Measurements from ENCODE around the gene CCDC93.

The CCDC93 gene

DNA sequence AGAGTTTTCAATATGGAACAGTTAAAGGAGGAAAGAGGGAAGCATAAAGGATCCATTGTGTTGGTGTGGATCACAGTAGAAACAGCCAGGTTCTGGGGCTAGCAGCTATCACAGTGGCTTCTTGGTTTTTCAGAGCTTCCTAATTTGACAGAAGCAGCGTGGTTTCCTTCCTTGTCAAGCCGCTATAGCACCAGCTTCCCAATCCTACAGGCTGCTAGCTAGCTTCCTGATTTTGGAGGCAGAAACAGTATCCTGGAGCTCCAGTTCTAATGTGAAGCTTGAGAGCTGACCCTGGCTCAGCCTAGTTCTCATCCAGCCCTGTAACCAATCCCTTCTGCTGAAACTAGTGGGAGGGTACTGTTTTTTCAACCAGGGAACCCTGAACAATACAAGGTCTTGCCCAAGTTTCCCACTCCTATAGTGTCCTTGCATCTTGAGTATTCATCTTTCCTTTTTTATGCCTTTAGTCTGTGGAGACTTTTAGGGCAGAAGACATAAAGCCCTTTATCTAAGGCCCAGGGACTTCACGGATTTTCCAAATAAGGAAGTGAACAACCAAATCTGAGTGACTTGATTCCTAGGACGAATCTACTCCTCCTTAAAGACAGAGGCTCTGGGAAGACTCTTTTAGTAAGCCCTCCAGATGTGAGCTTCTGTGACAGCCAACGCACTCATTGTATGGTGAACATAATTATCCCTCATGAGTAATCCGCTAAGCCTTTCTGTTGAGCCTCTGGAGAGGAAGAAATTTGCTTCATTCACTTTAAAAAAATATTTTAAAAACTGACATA lies 33.8 kb downstream of the CCDC93 start:
- H3K36me3 ChIP-seq: peaks cover 78 to 100% (median 91%) of the 10 kb centered on the region in 11 experiments
- H3K4me2 ChIP-seq: peak overlapping the region in 2 of 11 experiments; percentile 24 to 40; a peak in 4 of 22 replicates
- no peak overlapping the region for H3K9ac ChIP-seq

DNA sequence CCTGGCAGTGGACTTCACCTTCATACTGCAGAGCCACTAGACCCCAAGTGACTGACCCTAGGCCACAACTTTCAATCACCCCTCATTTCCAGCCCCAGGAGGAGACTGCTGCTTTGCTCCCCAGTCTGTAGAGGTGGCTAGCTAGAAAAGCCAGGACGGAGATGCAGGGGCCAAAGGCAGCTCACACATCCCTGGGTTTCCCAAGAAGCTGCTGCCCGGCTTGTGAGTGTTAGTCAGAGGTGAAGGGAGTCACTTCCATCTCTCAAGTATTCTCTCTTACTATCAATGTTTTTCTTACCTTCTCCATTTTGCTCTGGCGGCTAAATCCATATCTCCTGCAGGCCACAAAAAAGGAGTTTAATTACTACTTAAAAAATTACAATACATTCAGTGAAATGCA lies 36.2 kb downstream of the CCDC93 start:
- no peak for TF ChIP-seq Cebpa-rat (IDR thresholded peaks at IDR 0.05)

More for the DNA sequence above, 33.8 kb downstream of the CCDC93 start:
- Histone ChIP-seq H3K27ac (no peak overlapping the region), H3K4me3 (no peak overlapping the region), H4K20me1 (peaks cover 0 to 97% (median 5%) of the 10 kb centered on the region in 11 experiments; a peak in 10 of 22 replicates), H3K27me3 (no peaks in the 10 kb centered on the region), H3K9me3 (replicated peaks in 1 of 11) (no peaks in the 10 kb centered on the region), H3K4me1 (peaks cover 0 to 26% (median 0%) of the 10 kb centered on the region in 10 experiments; a peak in 6 of 20 replicates)
- no peak for TF ChIP-seq Cebpa-rat (IDR thresholded peaks at IDR 0.05)

DNA sequence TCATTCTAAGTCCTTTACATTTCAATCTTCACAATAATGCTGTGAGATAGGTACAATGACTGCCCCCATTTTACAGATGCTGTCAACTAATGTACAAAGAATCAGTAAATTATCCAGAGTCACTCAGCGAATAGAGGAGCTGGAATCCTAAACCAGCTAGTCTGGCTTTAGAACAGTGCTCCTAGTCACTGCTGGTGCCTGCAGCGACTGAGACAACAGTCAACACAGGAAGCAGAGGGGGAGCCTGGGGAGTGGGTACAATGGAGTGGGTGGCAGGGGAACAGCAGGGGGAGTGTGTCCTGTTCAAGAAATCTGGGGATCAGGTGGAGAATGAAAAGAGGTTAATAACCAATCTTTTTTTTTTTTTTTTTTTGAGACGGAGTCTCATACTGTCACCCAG lies 37.3 kb downstream of the CCDC93 start:
- no peaks in the 10 kb centered on the region for H3K27me3 ChIP-seq
- no peak overlapping the region for H3K4me2 ChIP-seq
- H3K9me3 ChIP-seq (replicated peaks in 1 of 11): no peaks in the 10 kb centered on the region
- no peak overlapping the region for H3K9ac ChIP-seq
- TF ChIP-seq Cebpa-rat (IDR thresholded peaks at IDR 0.05): no peak
- H3K36me3 ChIP-seq: peaks cover 79 to 100% (median 92%) of the 10 kb centered on the region in 11 experiments
- peaks cover 0 to 26% (median 0%) of the 10 kb centered on the region in 10 experiments; a peak in 6 of 20 replicates for H3K4me1 ChIP-seq
- no peak overlapping the region for H3K27ac ChIP-seq
- H3K4me3 ChIP-seq: no peak overlapping the region
- peaks cover 0 to 91% (median 5%) of the 10 kb centered on the region in 11 experiments; a peak in 9 of 22 replicates for H4K20me1 ChIP-seq

More for the DNA sequence above, 36.2 kb downstream of the CCDC93 start:
- Histone ChIP-seq H3K36me3 (peaks cover 79 to 100% (median 92%) of the 10 kb centered on the region in 11 experiments), H4K20me1 (peaks cover 0 to 96% (median 5%) of the 10 kb centered on the region in 11 experiments; a peak in 9 of 22 replicates), H3K4me1 (peaks cover 0 to 26% (median 0%) of the 10 kb centered on the region in 10 experiments; a peak in 6 of 20 replicates), H3K4me3 (no peak overlapping the region), H3K4me2 (no peak overlapping the region), H3K27me3 (no peaks in the 10 kb centered on the region), H3K9ac (no peak overlapping the region), H3K27ac (no peak overlapping the region), H3K9me3 (replicated peaks in 1 of 11) (no peaks in the 10 kb centered on the region)

DNA sequence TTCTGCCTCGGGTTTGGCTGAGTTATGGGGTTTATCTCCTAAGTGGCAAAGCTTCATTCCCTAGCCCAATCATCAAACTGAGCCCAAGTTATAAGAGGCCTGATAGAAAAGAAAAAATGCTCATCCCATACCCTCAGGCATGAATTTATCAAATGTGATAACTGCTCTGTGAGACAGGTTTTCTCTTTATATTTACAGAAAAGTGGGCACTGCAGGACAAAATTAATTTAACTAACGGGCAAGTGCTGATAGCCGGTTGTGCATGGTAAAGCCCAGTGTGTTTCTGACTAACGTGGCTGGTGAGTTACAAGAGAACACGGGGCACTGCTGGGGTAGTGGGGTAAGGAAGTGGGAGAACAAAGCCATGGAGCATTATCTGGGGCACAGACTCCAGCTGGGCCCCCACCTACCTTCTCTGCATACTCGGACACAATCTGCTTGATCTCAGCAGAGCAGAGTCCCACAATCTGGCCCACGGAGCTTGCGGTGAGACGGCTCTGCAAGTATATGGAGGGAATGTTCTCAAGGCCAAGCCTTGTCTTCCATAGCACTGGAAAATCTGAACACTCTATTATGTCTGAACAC lies 40.3 kb downstream of the CCDC93 start:
- TF ChIP-seq Cebpa-rat (IDR thresholded peaks at IDR 0.05): no peak
- H3K27ac ChIP-seq: no peak overlapping the region
- H3K4me1 ChIP-seq: peaks cover 0 to 4% (median 0%) of the 10 kb centered on the region in 10 experiments; a peak in 1 of 20 replicates
- no peak overlapping the region for H3K9ac ChIP-seq
- peaks cover 0 to 90% (median 1%) of the 10 kb centered on the region in 11 experiments; a peak in 7 of 22 replicates for H4K20me1 ChIP-seq
- H3K36me3 ChIP-seq: peaks cover 85 to 100% (median 97%) of the 10 kb centered on the region in 11 experiments
- no peak overlapping the region for H3K4me2 ChIP-seq
- H3K27me3 ChIP-seq: no peaks in the 10 kb centered on the region
- no peaks in the 10 kb centered on the region for H3K9me3 ChIP-seq (replicated peaks in 1 of 11)
- H3K4me3 ChIP-seq: no peak overlapping the region

DNA sequence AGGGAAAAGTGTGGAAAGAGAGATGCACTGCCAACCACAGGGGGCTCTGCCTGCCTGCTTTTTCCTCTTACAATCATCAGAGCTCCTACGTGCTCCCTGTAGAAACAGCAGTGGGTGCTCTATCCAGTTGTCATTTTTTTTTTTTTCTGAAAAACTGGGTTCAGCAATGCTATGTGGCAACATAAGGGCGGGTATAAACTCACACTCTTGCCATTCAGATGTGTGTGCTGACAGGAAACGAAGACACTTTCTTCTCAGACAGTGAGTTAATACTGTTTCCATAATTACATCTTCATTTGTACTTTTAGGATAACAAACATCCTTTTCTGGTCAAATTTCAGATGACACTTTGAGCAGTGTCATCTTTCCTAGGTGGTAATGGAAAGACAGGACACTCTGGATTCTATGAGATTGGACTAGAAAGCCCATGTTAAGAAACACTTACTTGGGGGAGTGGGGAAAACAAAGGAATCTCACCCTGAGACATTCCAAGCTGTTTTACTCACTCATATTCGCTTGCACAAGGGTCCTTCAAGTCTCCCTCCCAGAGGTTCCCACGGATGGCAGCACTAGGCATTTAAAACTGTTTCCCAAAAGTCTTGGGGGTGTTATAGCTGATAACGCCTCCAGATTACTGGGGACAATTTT lies 41.3 kb downstream of the CCDC93 start:
- Histone ChIP-seq H3K27ac (no peak overlapping the region), H3K4me2 (no peak overlapping the region), H3K27me3 (no peaks in the 10 kb centered on the region), H3K36me3 (peaks cover 88 to 100% (median 97%) of the 10 kb centered on the region in 11 experiments), H3K4me1 (peaks cover 0 to 13% (median 0%) of the 10 kb centered on the region in 10 experiments; a peak in 2 of 20 replicates), H4K20me1 (peaks cover 0 to 90% (median 0%) of the 10 kb centered on the region in 11 experiments; a peak in 7 of 22 replicates), H3K9me3 (replicated peaks in 1 of 11) (no peaks in the 10 kb centered on the region), H3K9ac (no peak overlapping the region), H3K4me3 (no peak overlapping the region)
- no peak for TF ChIP-seq Cebpa-rat (IDR thresholded peaks at IDR 0.05)

DNA sequence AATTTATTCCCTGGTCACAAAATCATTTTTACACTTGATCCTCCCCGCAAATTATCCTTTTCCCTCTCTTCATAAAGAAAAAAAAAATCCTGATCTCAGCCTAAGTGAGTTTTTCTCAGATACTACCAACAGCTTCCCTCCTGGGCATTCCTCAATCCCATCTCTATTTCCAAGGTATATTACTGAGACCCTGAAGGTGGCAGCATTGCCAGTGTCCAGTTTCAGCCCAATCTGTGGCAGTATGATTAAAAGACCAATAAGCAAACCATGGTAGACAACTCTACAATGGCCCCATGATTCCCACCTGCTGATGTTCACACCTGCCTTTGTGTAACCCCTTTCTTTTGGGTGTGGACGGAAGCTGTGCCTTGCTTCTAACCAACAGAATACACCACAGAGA lies 45.1 kb downstream of the CCDC93 start:
- Histone ChIP-seq H3K4me1 (peaks cover 0 to 13% (median 0%) of the 10 kb centered on the region in 10 experiments; a peak in 2 of 20 replicates), H3K9me3 (replicated peaks in 1 of 11) (no peaks in the 10 kb centered on the region), H3K27me3 (no peaks in the 10 kb centered on the region), H3K4me2 (no peak overlapping the region), H3K36me3 (peaks cover 83 to 100% (median 98%) of the 10 kb centered on the region in 11 experiments), H3K9ac (no peak overlapping the region), H4K20me1 (peaks cover 0 to 92% (median 0%) of the 10 kb centered on the region in 11 experiments; a peak in 9 of 22 replicates), H3K4me3 (no peak overlapping the region), H3K27ac (no peak overlapping the region)
- TF ChIP-seq Cebpa-rat (IDR thresholded peaks at IDR 0.05): no peak

DNA sequence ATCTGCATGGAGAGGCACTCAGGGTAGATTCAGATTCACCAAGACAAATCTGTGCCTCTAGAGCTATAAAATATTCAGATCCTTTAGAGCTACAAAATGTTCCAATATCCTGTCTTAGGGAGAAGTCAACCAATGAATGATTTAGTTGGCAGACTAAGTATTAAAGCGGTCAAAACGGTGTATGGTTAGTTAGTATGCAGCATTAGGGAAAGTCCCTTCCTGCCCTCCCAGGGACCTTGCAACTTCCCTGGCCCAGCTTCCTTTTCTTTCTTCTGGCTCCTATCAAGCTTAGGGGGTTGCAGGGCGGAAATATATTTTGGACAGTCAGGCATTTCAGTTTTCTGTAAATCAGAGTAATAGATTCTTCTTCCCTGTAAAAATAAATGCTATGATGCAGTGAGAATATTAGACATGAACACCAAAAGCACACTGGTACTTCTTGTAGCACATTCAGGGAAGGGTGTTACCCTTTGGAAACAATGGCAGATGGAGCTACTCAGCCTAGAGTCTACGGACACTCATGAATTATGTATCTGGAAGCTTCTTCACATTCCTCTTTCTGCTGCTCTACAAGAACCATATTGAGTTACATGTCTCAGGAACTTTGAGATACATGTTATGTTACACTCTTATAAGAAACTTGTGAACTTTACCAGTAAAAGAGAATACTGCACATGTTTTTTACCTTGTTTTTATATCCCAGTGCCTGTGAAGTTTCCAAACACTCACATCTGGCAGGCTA lies 45.7 kb downstream of the CCDC93 start:
- H3K4me2 ChIP-seq: no peak overlapping the region
- TF ChIP-seq Cebpa-rat (IDR thresholded peaks at IDR 0.05): no peak

DNA sequence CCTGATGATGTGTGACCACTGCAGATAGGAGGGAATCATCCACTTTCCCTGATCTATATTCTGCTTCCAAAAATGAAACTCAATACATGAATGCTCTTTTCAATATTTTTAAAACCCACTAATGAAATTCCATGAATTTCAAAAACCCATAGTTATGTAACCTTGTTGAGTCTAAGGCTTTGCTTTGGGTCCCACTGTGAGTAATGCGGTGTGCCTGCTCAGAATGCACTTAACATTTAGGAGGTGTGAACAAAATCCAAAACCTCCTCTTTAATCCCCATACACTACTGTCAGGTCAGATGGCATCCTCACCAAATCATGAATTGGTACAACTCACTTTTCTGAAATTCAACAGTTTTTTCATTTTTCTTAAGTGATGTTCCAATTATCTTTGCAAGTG lies 50.4 kb downstream of the CCDC93 start:
- H3K4me1 ChIP-seq: peaks cover 0 to 8% (median 0%) of the 10 kb centered on the region in 10 experiments; a peak in 2 of 20 replicates
- H3K9me3 ChIP-seq (replicated peaks in 1 of 11): no peaks in the 10 kb centered on the region
- peaks cover 0 to 76% (median 0%) of the 10 kb centered on the region in 11 experiments; a peak in 8 of 22 replicates for H4K20me1 ChIP-seq
- no peak overlapping the region for H3K4me2 ChIP-seq
- peaks cover 78 to 100% (median 97%) of the 10 kb centered on the region in 11 experiments for H3K36me3 ChIP-seq
- no peak overlapping the region for H3K4me3 ChIP-seq
- H3K27me3 ChIP-seq: no peaks in the 10 kb centered on the region
- H3K27ac ChIP-seq: no peak overlapping the region
- no peak overlapping the region for H3K9ac ChIP-seq
- TF ChIP-seq Cebpa-rat (IDR thresholded peaks at IDR 0.05): no peak

More for the DNA sequence above, 45.7 kb downstream of the CCDC93 start:
- H4K20me1 ChIP-seq: peaks cover 0 to 92% (median 0%) of the 10 kb centered on the region in 11 experiments; a peak in 9 of 22 replicates
- no peak overlapping the region for H3K9ac ChIP-seq
- H3K27ac ChIP-seq: no peak overlapping the region
- no peaks in the 10 kb centered on the region for H3K9me3 ChIP-seq (replicated peaks in 1 of 11)
- no peak overlapping the region for H3K4me3 ChIP-seq
- no peaks in the 10 kb centered on the region for H3K27me3 ChIP-seq
- peaks cover 82 to 100% (median 98%) of the 10 kb centered on the region in 11 experiments for H3K36me3 ChIP-seq
- H3K4me1 ChIP-seq: peaks cover 0 to 13% (median 0%) of the 10 kb centered on the region in 10 experiments; a peak in 2 of 20 replicates
